GM23338 (cell line): ENCODE results near the gene FAM171A1. TPM values are rescaled to one million over a fixed set of nuclear protein-coding genes. Genes with fewer than 3 reads are reported as not detected.

Source experiments
- ATAC-seq: fragments of 200-7000 bp; cut with Tn5 transposase; 3 replicates; pipeline ENCODE4 v1.9.1; 2020
- DNase-seq: peaks from one replicate; pipeline ENCODE4 v3.0.0-alpha.2; 2015; ENCODE audit warnings: low spot score
- H2AFZ ChIP-seq: fragments of 200-600 bp; sonication (generic); 2 replicates; pipeline ENCODE4 v1.8.0; 2016; ENCODE audit warnings: antibody characterized with exemption, mild to moderate bottlenecking, moderate library complexity
- H3F3A ChIP-seq: fragments of 200-600 bp; sonication (generic); replicated peaks from 2 replicates; pipeline ENCODE4 v1.8.0; 2017; ENCODE audit warnings: antibody characterized with exemption, mixed run types, low read depth
- H3K27ac ChIP-seq: fragments of 200-600 bp; sonication (generic); 2 replicates; pipeline ENCODE4 v1.6.1; 2016; ENCODE audit warnings: low read depth
- H3K27me3 ChIP-seq: fragments of 200-600 bp; sonication (generic); 2 replicates; pipeline ENCODE4 v1.8.0; 2016; ENCODE audit warnings: mild to moderate bottlenecking, mixed run types, moderate library complexity; ENCODE audit not compliant: insufficient read depth
- H3K36me3 ChIP-seq: fragments of 200-600 bp; sonication (generic); 2 replicates; pipeline ENCODE4 v1.8.0; 2016; ENCODE audit warnings: mild to moderate bottlenecking; ENCODE audit not compliant: insufficient read depth
- H3K4me1 ChIP-seq: fragments of 200-600 bp; sonication (generic); 2 replicates; pipeline ENCODE4 v1.8.0; 2016; ENCODE audit warnings: mild to moderate bottlenecking, moderate library complexity; ENCODE audit not compliant: insufficient read depth
- H3K4me2 ChIP-seq: fragments of 200-600 bp; sonication (generic); 2 replicates; pipeline ENCODE4 v1.7.1; 2017; ENCODE audit warnings: mixed run types
- H3K4me3 ChIP-seq: fragments of 200-600 bp; sonication (generic); 2 replicates; pipeline ENCODE4 v1.6.1; 2016; ENCODE audit warnings: mixed run types
- H3K79me2 ChIP-seq: fragments of 200-600 bp; sonication (generic); replicated peaks from 2 replicates; pipeline ENCODE4 v1.8.0; 2017; ENCODE audit warnings: mild to moderate bottlenecking; ENCODE audit not compliant: insufficient read depth
- H3K9me2 ChIP-seq: fragments of 200-600 bp; sonication (generic); 2 replicates; pipeline ENCODE4 v1.8.0; 2017; ENCODE audit not compliant: insufficient read depth
- H4K20me1 ChIP-seq: fragments of 200-600 bp; sonication (generic); replicated peaks from 2 replicates; pipeline ENCODE4 v1.8.0; 2017; ENCODE audit warnings: mild to moderate bottlenecking; ENCODE audit not compliant: insufficient read depth
- H3K27ac Mint-ChIP-seq: 2 replicates; pipeline ENCODE4 v1.8.0; 2020; ENCODE audit warnings: inconsistent platforms, mild to moderate bottlenecking, moderate library complexity, mixed read lengths
- H3K27me3 Mint-ChIP-seq: 3 replicates; pipeline ENCODE4 v1.8.0; 2022; ENCODE audit warnings: low read depth, mild to moderate bottlenecking, moderate library complexity, mixed read lengths, inconsistent platforms; ENCODE audit not compliant: insufficient read depth, poor library complexity
- H3K36me3 Mint-ChIP-seq: 3 replicates; pipeline ENCODE4 v1.8.0; 2021; ENCODE audit warnings: low read depth, mild to moderate bottlenecking, inconsistent platforms, moderate library complexity, mixed read lengths
- H3K4me1 Mint-ChIP-seq: 3 replicates; pipeline ENCODE4 v1.8.0; 2020; ENCODE audit warnings: mild to moderate bottlenecking, inconsistent platforms, mixed read lengths
- H3K4me3 Mint-ChIP-seq: 3 replicates; pipeline ENCODE4 v1.8.0; 2021; ENCODE audit warnings: moderate library complexity, mild to moderate bottlenecking, inconsistent platforms, mixed read lengths
- H3K9me3 Mint-ChIP-seq: 3 replicates; pipeline ENCODE4 v1.8.0; 2020; ENCODE audit warnings: moderate library complexity, mild to moderate bottlenecking, inconsistent platforms, mixed read lengths
- CREB1 ChIP-seq: fragments of 250-450 bp; sonication (Bioruptor Pico); IDR thresholded peaks from 2 replicates; pipeline ENCODE4 v1.5.0; 2020; ENCODE audit warnings: low read depth, mild to moderate bottlenecking, moderate library complexity
- CTCF ChIP-seq, 2 experiments: fragments of 200-600 bp in 1 of 2; sonication (generic) in 1 of 2; conservative IDR thresholded peaks; 2 replicates each; pipeline versions ENCODE4 v1.5.1 to v1.6.1; 2016 to 2017; ENCODE audit warnings: antibody characterized with exemption in 2 of 2, low read depth in 2 of 2, mild to moderate bottlenecking in 2 of 2, moderate library complexity in 1 of 2
- ETS1 ChIP-seq: IDR thresholded peaks from 2 replicates; pipeline ENCODE4 v1.6.1; 2016; ENCODE audit warnings: antibody characterized with exemption
- EZH2 ChIP-seq: fragments of 200-600 bp; sonication (generic); IDR thresholded peaks from one replicate; pipeline ENCODE4 v1.8.0; 2017; ENCODE audit warnings: antibody characterized with exemption, mild to moderate bottlenecking, low read depth; ENCODE audit not compliant: unreplicated experiment
- EZH2phosphoT487 ChIP-seq: fragments of 200-600 bp; sonication (generic); IDR thresholded peaks from one replicate; pipeline ENCODE4 v1.8.1; 2018; ENCODE audit warnings: antibody characterized with exemption; ENCODE audit not compliant: unreplicated experiment
- JUNB ChIP-seq: IDR thresholded peaks from one replicate; pipeline ENCODE4 v1.6.1; 2016; ENCODE audit warnings: antibody characterized with exemption; ENCODE audit not compliant: unreplicated experiment
- NANOG ChIP-seq: IDR thresholded peaks from 2 replicates; pipeline ENCODE4 v1.6.1; 2016; ENCODE audit warnings: antibody characterized with exemption, borderline replicate concordance
- POLR2AphosphoS5 ChIP-seq: IDR thresholded peaks from 2 replicates; pipeline ENCODE4 v1.6.1; 2016; ENCODE audit warnings: antibody characterized with exemption, low read depth
- STAT1 ChIP-seq: IDR thresholded peaks from one replicate; pipeline ENCODE4 v1.6.1; 2016; ENCODE audit warnings: antibody characterized with exemption; ENCODE audit not compliant: unreplicated experiment
- ZNF114 ChIP-seq: fragments of 250-450 bp; sonication (Bioruptor Pico); IDR thresholded peaks from 2 replicates; pipeline ENCODE4 v1.5.0; 2020; ENCODE audit warnings: mild to moderate bottlenecking, moderate library complexity
- ZNF331 ChIP-seq: fragments of 250-450 bp; sonication (Bioruptor Pico); IDR thresholded peaks from 2 replicates; pipeline ENCODE4 v1.5.0; 2020; ENCODE audit warnings: low read depth, mild to moderate bottlenecking, moderate library complexity
- ZNF462 ChIP-seq: fragments of 250-450 bp; sonication (Bioruptor Pico); IDR thresholded peaks from 2 replicates; pipeline ENCODE4 v1.5.0; 2020; ENCODE audit warnings: mild to moderate bottlenecking, moderate library complexity
- polyA plus RNA-seq: library from polyadenylated mRNA; unstranded; fragments of >200 nt; fragmentation: Nextera tagmentation; extraction: Ambion mirVana; gene quantifications from 2 replicates; pipeline ENCODE4 v1.2.1, GENCODE V29; 2016
- total RNA-seq: library from RNA; depleted of rRNA; stranded (reverse); fragments of >200 nt; shearing (Covaris generic); gene quantifications from 2 replicates; pipeline ENCODE4 v1.2.3, GENCODE V29; 2014

The FAM171A1 gene
- total and polyA plus RNA-seq, 2 experiments from 2014 or later: 11.3 to 32.2 TPM

GRCh38 chr10:15370856-15371701 is at the start of gene FAM171A1 (continued):
- no peak for TF ChIP-seq NANOG

- H3F3A ChIP-seq: no peaks in the 10 kb centered on the region
- H3K27me3 Mint-ChIP-seq: no peaks in the 10 kb centered on the region
- TF ChIP-seq JUNB (no peak), CREB1 (no peak), NANOG (no peak), ZNF331 (CRISPR knock-in tag) (no peak), POLR2AphosphoS5 (no peak), ZNF462 (CRISPR knock-in tag) (no peak), STAT1 (no peak), CTCF (conservative IDR thresholded peaks at IDR 0.05; ENCODE audit: low read depth in 2 of 2) (no peak), EZH2phosphoT487 (no peak), EZH2 (no peak), ETS1 (no peak), ZNF114 (no peak)
These were observed 49.8 kb upstream of the FAM171A1 start for GRCh38 chr10:15420858-15421257.

More at GRCh38 chr10:15420858-15421257, 49.8 kb upstream of the FAM171A1 start:
- H2AFZ ChIP-seq: no peak overlapping the region
- ATAC-seq: no peak
- H3K27me3 ChIP-seq: no peaks in the 10 kb centered on the region
- no peak overlapping the region for H3K27ac ChIP-seq
- Mint-ChIP-seq H3K9me3 (peaks cover 3% of the 10 kb centered on the region; the same call in 1 of the 3 replicates), H3K27ac (no peak overlapping the region), H3K4me3 (no peak overlapping the region), H3K4me1 (no peaks in the 10 kb centered on the region), H3K36me3 (no peaks in the 10 kb centered on the region)
- no peaks in the 10 kb centered on the region for H3K4me1 ChIP-seq
- H3K4me3 ChIP-seq: no peak overlapping the region
- H4K20me1 ChIP-seq: no peaks in the 10 kb centered on the region
- no peaks in the 10 kb centered on the region for H3K36me3 ChIP-seq
- H3K4me2 ChIP-seq: no peak overlapping the region
- DNase-seq: no peak
- no peaks in the 10 kb centered on the region for H3K79me2 ChIP-seq
- H3K9me2 ChIP-seq: no peaks in the 10 kb centered on the region
